A673 (cell line): ENCODE results near the gene PDE4B. TPM values are rescaled to one million over a fixed set of nuclear protein-coding genes. Genes with fewer than 3 reads are reported as not detected.

Experiments
- Bru-seq: library from RNA; stranded (reverse); fragments of 400-500 nt; gene quantifications from one replicate; lab custom pipeline; 2021; lab: Mats Ljungman, UMichigan
- BruChase-seq, 2 experiments: library from RNA; stranded (reverse); fragments of 400-500 nt; gene quantifications; one replicate each; lab custom pipeline; 2021; lab: Mats Ljungman, UMichigan
- BruUV-seq: library from RNA; stranded (reverse); fragments of 400-500 nt; replicated peaks from 2 replicates; lab custom pipeline; 2021; lab: Mats Ljungman, UMichigan
- CTCF ChIA-PET: fragments of 300-600 bp; sonication (Branson Sonifier 250); formaldehyde crosslinking; loops from one replicate; lab custom pipeline; 2022; ENCODE audit warnings: antibody characterized with exemption; lab: Charles Lee
- POLR2A ChIA-PET: fragments of 300-600 bp; sonication (Branson Sonifier 250); formaldehyde crosslinking; loops from one replicate; lab custom pipeline; 2022; ENCODE audit warnings: antibody characterized with exemption; ENCODE audit not compliant: low non-redundant PET; lab: Charles Lee
- DNase-seq: peaks from one replicate; pipeline ENCODE4 v3.0.0-alpha.2; 2015; ENCODE audit warnings: low spot score
- H3K27ac ChIP-seq: fragments of 200-600 bp; sonication (generic); 2 replicates; pipeline ENCODE4 v1.5.1; 2016; ENCODE audit warnings: mixed run types, low read depth, mild to moderate bottlenecking, mixed read lengths, antibody characterized with exemption, low read length; ENCODE audit not compliant: poor library complexity, severe bottlenecking
- H3K27me3 ChIP-seq: fragments of 200-600 bp; sonication (generic); replicated peaks from 2 replicates; pipeline ENCODE4 v1.6.1; 2017; ENCODE audit warnings: mixed run types, low read depth, mild to moderate bottlenecking, mixed read lengths, antibody characterized with exemption, low read length; ENCODE audit not compliant: insufficient read depth, poor library complexity
- H3K36me3 ChIP-seq: fragments of 200-600 bp; sonication (generic); 2 replicates; pipeline ENCODE4 v1.6.1; 2016; ENCODE audit warnings: mixed run types, mild to moderate bottlenecking, mixed read lengths, antibody characterized with exemption, low read length; ENCODE audit not compliant: insufficient read depth, poor library complexity, severe bottlenecking
- H3K4me1 ChIP-seq: fragments of 200-600 bp; sonication (generic); 2 replicates; pipeline ENCODE4 v1.6.1; 2017; ENCODE audit warnings: mixed run types, mild to moderate bottlenecking, mixed read lengths, antibody characterized with exemption, low read length; ENCODE audit not compliant: insufficient read depth, poor library complexity, severe bottlenecking
- H3K4me3 ChIP-seq: fragments of 200-600 bp; sonication (generic); 2 replicates; pipeline ENCODE4 v1.5.1; 2016; ENCODE audit warnings: low read depth, mixed run types, mild to moderate bottlenecking, mixed read lengths, low read length; ENCODE audit not compliant: poor library complexity, severe bottlenecking
- H3K9me3 ChIP-seq: fragments of 200-600 bp; sonication (generic); 2 replicates; pipeline ENCODE4 v1.6.1; 2016; ENCODE audit warnings: mixed run types, low read depth, mild to moderate bottlenecking, mixed read lengths, antibody characterized with exemption, low read length; ENCODE audit not compliant: poor library complexity, severe bottlenecking
- EZH2 ChIP-seq: fragments of 200-600 bp; sonication (generic); IDR thresholded peaks from 2 replicates; pipeline ENCODE4 v1.6.1; 2017; ENCODE audit warnings: borderline replicate concordance, low read depth, mild to moderate bottlenecking, mixed read lengths, antibody characterized with exemption, low read length; ENCODE audit not compliant: poor library complexity, severe bottlenecking
- intact Hi-C: fragments of 100-400 bp; cut with micrococcal nuclease; formaldehyde crosslinking; loops from one replicate; pipeline ENCODE4 v1.10.0; 2022; ENCODE audit not compliant: unreplicated experiment
- long read RNA-seq: library from polyadenylated mRNA; stranded (forward); transcript quantifications from one replicate; pipeline ENCODE4 v2.0.0, GENCODE V29; 2022
- total RNA-seq: library from RNA; stranded (reverse); gene quantifications from 2 replicates; pipeline ENCODE4 v1.2.3, GENCODE V29; 2021
- TF ChIP-seq, protein P1 (sequence below): fragments of 300-800, 200-600 bp; sonication (generic); conservative IDR thresholded peaks from 2 replicates; pipeline ENCODE4 v1.5.1; 2017; ENCODE audit warnings: low read depth, mild to moderate bottlenecking, antibody characterized with exemption, low read length, moderate library complexity, mixed read lengths

The PDE4B gene
- total RNA-seq (15.5 and 20.0 TPM in 2 replicates), Bru-seq, nascent RNA (percentile 55 among the genes with signal in this experiment), BruChase-seq, experiment 1, labeled RNA remaining after a 2-hour chase (percentile 47 among the genes with signal in this experiment), BruChase-seq, experiment 2, labeled RNA remaining after a 6-hour chase (percentile 42 among the genes with signal in this experiment)
- long read RNA-seq, transcript PDE4B-203 (10 exons, 3,982 nt) = major isoform, 12 of 19 reads
- long read RNA-seq, partial matches to known transcripts = 6 of 19 reads
- long read RNA-seq, other reads (novel, unspliced or antisense) = 0 of 19 reads

DNA sequence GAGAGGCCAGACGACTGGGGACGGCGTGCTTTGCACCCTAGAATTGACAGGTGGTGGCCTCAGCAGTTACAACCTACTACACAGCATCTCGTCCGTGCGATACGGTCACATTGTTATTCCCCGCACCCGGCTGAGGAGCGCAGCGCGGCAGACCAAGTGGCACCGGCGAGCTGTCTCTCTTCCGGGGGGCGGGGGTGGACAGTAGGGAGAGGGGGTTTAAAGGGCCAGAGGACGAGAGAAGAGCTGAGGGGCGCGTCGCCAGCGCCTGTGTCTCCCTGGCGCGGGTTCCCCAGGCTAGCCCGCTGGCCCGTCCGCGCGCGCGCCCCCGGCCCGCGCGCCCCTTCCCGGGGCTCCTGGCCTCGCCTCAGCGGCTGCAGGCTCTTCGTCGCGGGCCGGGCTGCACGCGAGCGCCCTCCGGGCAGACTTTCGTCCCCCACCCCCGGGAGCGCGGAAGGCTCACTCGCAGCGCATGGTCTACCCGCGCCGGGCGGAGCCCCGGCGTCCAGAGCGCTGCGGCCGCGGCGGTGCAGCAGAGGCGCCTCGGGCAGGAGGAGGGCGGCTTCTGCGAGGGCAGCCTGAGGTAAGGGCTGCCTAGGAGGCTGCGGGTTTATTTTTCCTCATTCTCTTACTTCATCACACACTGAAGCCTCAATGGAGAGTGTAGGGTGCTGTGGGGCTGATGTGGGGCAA, at the start of gene PDE4B:
PDE4B (plus strand) TSS at position 227 of the 690 bp plus-strand sequence.
- peak; percentile 18 for DNase-seq
- no peaks in the 10 kb centered on the region for H3K36me3 ChIP-seq
- intact Hi-C loops = no loop called here
- peak within 1 kb of the TSS; percentile 45 for H3K4me3 ChIP-seq
- ChIA-PET POLR2A (no interaction called here), CTCF (interaction anchor here (0.6 kb wide), 1 partner anchor 34 kb away, joined by 6 read pairs; no protein-coding TSS in a partner anchor)
- H3K4me1 ChIP-seq = no peaks in the 10 kb centered on the region
- BruUV-seq = no TSS peak
- H3K27ac ChIP-seq = no peak within 1 kb of the TSS
- peaks cover 58% of the 10 kb centered on the region for H3K27me3 ChIP-seq
- TF ChIP-seq, protein P1, sequence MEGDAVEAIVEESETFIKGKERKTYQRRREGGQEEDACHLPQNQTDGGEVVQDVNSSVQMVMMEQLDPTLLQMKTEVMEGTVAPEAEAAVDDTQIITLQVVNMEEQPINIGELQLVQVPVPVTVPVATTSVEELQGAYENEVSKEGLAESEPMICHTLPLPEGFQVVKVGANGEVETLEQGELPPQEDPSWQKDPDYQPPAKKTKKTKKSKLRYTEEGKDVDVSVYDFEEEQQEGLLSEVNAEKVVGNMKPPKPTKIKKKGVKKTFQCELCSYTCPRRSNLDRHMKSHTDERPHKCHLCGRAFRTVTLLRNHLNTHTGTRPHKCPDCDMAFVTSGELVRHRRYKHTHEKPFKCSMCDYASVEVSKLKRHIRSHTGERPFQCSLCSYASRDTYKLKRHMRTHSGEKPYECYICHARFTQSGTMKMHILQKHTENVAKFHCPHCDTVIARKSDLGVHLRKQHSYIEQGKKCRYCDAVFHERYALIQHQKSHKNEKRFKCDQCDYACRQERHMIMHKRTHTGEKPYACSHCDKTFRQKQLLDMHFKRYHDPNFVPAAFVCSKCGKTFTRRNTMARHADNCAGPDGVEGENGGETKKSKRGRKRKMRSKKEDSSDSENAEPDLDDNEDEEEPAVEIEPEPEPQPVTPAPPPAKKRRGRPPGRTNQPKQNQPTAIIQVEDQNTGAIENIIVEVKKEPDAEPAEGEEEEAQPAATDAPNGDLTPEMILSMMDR = no peak
- peak; percentile 49 for TF ChIP-seq EZH2
- no peaks in the 10 kb centered on the region for H3K9me3 ChIP-seq

DNA sequence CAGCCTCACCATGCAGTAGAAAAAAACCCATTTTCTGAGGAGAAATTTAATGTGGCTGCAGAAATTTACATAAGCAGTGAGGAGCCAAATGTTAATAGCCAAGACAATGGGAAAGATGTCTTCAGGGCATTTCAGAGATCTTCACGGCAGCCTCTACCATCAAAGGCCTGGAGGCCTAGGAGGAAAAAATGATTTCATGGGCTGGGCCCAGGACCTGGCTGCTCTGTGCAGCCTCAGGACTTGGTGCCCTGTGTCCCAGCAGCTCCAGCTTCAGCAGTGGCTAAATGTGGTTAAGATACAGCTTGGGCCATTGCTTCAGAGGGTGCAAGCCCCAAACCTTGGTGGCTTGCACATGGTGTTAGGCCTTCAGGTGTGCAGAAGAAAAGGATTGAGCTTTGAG, 48.0 kb upstream of the PDE4B start:
- H3K36me3 ChIP-seq = no peaks in the 10 kb centered on the region
- H3K9me3 ChIP-seq = peaks cover 7% of the 10 kb centered on the region
- POLR2A ChIA-PET = no interaction called here
- intact Hi-C loops = no loop called here
- H3K4me3 ChIP-seq = no peak overlapping the region
- H3K27me3 ChIP-seq = no peaks in the 10 kb centered on the region
- no peak for DNase-seq
- H3K27ac ChIP-seq = no peak overlapping the region
- TF ChIP-seq, protein P1 = no peak
- TF ChIP-seq EZH2 = no peak
- CTCF ChIA-PET = no interaction called here
- no peaks in the 10 kb centered on the region for H3K4me1 ChIP-seq
- BruUV-seq = no TSS peak

DNA sequence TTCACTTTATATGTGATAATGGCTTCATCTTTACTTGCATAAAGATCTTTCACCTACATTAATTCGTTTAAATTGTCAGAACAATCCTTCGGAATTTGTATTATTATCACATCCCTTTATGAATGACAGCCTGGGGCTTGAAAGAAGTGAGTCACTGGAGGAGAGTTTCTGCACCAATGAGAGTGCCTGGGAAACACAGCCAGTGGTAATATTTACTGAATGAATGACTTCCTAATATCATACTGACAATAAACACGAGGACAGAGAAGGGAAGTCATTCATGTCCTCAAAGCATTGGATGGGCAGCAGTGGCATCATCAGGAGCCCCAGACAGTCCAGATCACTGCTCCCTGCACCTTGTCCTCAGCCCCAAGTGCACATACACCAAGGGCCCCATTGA, 40.7 kb upstream of the PDE4B start:
- no TSS peak for BruUV-seq
- TF ChIP-seq, protein P1 = no peak
- TF ChIP-seq EZH2 = no peak
- Histone ChIP-seq H3K27ac (no peak overlapping the region), H3K4me3 (no peak overlapping the region), H3K9me3 (no peaks in the 10 kb centered on the region), H3K36me3 (no peaks in the 10 kb centered on the region), H3K27me3 (no peaks in the 10 kb centered on the region), H3K4me1 (no peaks in the 10 kb centered on the region)
- intact Hi-C loops = no loop called here
- no peak for DNase-seq
- ChIA-PET POLR2A (no interaction called here), CTCF (no interaction called here)
